HG03469 (cell line): ENCODE measurements around the gene CD53.
"Not testable (repeated sequence)": the region's sequence is repeated elsewhere in the genome, so short reads cannot be mapped to it uniquely, and the experiment has no call there.

Source experiments
- ATAC-seq: cut with Tn5 transposase; IDR thresholded peaks from one replicate; pipeline ENCODE4 v1.9.1; 2021; ENCODE audit warnings: mild to moderate bottlenecking, moderate library complexity, moderate number of reproducible peaks; ENCODE audit not compliant: unreplicated experiment

CD53 gene, protein sequence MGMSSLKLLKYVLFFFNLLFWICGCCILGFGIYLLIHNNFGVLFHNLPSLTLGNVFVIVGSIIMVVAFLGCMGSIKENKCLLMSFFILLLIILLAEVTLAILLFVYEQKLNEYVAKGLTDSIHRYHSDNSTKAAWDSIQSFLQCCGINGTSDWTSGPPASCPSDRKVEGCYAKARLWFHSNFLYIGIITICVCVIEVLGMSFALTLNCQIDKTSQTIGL

DNA sequence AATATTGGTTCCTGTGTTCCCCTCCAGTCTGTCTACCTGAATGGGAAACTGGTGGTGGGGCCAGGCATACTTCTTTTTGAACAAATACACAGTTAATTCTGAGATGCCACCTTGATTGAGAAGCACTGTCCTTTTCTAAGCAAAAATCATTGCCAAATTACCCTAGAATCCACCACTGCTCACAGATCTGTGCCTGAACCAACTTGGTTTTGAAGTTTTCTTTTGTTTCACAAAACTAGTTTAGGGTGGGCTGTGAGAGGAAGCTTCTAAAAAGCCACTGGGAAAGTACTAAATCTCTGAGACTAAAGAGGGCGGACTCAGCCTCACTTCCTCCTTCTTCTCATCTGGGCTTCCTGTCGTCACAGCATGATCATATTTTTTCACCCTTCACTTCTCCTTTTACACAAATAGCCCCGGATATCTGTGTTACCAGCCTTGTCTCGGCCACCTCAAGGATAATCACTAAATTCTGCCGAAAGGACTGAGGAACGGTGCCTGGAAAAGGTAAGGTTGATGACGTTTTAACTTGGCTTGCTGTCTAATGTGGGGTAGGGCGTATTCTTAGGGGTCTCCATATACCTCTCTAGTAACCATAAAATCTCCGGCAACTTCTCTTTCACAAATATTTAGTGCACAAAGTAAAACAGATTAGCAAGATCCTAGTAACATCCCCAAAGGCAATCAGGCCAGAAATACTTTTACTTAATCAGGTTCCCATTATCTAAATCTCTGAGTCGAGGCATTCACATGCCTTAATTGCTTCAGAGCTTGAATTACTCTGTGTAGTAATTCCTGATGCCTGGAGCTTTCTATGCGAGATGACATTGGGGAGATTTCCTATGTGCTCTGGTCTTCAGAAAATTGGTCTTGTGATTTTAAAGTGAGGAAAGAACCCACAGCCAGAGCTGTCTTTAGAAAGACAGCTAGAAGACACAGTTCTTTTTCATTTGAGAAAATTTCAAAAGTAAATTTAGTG lies at the start of gene CD53:
CD53 (plus strand) TSS at position 404 of the 976 bp plus-strand sequence. CDS start 18,261 bp downstream, outside the sequence.
- ATAC-seq: no peak

DNA sequence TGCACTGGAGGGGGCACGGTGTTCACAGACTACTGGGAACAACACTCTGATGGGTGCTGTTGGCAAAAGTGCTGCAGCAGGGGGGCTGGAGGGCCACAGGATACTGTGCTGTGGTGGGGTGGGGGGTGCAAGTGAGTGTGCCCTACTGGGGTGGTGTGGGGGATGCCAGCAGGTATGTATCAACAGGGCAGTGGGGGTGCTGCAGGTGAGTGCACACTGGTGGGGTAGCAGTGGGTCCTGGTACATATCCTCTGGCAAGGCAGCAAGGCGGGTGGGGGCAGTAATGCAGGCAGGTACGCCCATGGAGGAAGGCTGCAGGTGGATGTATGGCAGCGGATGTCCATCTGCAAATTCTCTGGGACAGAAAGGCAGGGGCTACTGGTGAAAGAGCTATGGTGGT lies 48.8 kb upstream of the CD53 start:
- no peak for ATAC-seq

DNA sequence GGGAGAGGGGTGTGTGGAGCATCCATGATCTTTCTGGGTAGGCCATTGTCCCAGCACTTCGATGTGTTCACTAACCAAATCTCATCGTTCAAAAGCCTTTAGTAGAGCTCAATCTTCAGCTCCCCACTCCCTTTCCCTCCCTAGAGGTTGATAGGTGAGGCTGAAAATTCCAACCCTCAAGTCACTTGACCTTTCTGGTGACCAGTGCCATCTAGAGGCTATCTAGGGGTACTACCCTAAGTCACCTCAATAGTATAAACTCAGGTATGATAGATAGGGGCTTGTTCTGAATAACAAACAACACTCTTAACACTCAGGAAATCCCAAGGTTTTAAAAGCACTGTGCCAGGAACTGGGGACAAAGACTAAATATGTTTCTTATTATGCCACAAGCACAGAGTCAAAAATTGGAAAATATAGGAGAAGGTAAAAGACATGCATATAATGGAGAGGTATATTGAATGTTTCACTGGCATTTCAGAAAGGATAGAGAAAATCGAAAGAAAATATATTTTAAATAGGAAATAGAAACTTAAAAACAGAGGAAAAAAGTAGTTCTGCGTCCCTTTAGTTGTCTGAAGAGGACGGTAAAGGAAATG lies 42.9 kb upstream of the CD53 start:
- ATAC-seq: no peak

DNA sequence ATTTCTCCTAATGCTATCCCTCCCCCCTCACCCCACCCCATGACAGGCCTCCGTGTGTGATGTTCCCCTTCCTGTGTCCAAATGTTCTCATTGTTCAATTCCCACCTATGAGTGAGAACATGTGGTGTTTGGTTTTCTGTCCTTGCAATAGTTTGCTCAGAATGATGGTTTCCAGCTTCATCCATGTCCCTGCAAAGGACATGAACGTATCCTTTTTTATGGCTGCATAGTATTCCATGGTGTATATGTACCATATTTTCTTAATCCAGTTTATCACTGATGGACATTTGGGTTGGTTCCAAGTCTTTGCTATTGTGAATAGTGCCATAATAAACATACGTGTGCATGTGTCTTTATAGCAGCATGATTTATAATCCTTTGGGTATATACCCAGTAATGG lies 39.2 kb upstream of the CD53 start:
- ATAC-seq: not testable (repeated sequence)

DNA sequence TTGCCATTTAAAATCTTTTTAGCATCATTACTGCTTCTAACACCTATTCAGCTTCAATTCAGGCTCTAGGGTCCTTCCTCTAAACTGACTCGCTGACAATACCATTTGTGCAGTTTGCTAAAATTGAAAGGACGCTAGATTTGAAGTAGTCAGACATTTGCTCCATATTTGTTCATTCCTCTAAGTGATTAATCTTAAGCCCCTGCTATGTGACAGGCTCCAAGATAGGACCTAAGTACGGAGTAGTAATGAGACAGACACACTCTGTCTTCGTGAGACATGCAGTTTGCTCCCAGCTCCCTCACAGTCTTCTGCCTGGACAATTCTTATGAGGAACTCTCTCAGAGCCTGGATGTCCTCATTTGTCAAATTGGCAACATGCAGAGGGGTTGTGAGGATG lies 26.1 kb upstream of the CD53 start:
- no peak for ATAC-seq

DNA sequence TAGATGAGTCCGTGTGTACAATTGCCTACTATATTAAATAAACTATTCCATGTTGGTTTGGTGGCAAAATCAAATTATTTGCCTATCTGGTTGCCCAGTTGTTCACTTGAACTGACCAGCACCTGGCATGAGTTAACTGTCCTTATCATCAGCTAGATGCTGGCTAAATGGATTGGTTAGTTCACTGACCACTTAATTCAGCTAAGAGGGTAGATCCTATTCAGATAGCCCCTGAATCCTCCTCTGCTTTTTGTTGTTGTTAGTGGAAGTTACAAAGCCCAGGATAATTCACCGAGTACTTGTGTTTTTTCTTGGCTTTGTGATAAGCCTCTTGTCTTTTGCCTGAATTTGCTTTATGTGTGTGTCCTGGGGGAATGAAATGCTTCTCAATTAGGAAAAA lies 22.8 kb upstream of the CD53 start:
- ATAC-seq: no peak

DNA sequence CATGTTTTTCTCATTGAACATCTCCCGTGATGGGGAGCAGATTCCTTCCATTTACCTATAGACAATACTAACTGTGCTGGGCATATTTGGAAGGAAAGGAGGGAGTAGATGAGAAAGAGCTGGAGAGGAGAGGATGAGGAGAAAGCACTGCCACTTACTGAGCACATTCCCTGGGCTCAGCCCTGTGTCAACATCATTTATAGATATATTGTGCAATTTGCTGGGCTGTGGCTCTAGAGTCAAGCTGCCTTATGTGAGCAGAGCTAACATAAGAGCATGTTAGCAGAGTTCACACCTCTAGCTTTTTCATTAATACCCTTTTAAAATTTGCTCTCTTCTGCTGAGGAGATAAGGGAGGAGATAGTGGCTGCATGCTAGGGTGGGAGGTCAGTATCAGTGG lies 22.3 kb upstream of the CD53 start:
- no peak for ATAC-seq

DNA sequence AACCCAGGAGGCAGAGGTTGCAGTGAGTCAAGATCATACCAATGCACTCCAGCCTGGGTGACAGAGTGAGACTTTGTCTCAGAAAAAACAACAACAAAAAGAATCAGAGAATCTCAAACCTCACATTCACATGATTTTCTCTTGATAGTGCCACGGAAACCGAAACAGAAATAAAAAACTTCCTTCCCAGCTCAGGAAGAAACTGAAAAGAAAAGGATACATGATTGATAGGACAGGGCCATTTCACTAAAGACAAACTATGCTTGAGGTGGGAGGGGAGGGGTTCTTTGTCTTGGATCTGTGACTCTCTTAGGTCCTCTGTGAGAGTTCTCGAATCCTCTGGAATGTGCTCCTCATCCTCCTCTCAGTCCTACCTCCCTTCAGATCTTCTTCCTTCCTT lies 19.8 kb upstream of the CD53 start:
- no peak for ATAC-seq

DNA sequence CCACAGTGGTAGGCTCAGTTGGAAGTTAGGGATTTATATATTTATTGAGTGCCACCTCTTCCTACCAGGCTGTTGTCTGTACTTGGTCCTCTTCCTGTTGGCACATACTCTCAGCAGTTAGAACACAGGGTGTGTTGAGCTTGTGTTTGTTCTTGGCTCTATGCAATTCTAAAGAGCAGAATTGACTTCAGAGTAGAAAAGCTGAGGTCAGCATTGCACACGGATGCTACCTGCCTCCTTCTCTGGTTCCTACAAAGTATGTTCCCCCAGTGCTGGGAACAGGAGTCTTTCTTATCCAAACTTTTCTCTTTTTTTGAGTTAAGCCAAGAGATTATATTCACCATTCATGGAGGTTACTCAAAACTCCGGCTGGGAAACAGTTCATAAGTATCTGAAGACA lies 16.5 kb upstream of the CD53 start:
- no peak for ATAC-seq

DNA sequence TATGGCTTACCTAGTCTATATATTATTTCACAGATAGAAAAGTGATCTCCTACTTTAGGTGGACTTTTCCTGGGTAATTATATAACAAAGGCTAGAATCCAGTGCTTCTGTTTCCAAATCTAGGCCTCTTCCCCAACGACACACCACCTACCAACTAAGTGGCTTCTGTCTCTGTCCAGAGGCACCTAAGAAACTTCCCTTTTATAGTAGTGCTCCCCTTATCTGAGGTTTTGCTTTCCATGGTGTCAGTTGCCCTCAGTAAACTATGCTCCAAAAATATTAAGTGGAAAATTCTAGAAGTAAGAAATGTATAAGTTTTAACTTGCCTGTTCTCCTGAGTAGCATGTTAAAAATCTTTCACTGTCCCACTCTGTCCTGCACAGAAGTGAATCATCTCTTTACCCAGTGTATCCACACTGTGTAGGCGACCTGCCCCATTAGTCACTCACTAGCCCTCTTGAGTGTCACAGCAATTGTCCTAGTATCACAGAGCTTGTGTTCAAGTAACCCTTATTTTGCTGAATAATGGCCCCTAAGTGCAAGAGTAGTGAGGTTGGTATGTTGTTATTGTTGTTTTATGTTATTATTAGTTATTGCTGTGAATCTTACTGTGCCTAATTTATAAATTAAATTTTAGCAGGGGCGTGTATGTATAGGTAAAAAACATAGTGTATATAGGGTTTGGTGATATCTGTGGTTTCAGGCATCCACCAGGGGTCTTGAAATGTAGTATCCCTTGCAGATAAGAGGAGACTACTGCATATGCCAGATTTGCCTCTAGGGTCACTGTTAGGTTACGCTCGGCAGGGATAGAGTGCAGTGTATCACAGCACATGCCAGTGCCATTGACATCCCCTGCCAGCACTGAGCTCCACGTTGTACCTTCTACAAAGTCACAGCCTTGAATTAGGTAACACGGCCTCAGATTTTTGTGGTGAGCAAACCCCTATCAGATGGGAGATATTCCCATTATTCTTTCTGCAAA lies 14.7 kb upstream of the CD53 start:
- no peak for ATAC-seq

DNA sequence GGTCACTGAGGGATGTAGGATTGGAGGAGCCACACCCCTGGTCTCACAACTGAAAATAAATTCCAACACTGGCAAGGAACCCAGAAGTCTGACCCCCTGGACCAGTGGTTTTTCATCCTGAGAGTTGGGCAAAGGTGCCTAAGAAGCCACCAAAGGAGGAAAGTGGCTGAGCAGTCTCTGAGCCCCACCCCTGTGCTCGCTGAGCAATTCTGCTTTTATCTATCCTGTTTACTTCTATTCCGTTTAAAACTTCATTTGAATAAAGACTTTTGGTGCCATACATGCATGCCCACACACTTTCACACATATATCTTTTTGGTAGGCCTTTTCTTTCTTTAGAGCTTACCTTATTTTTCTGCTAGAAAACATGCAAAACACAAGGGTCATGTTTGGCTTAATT lies 13.9 kb upstream of the CD53 start:
- no peak for ATAC-seq

DNA sequence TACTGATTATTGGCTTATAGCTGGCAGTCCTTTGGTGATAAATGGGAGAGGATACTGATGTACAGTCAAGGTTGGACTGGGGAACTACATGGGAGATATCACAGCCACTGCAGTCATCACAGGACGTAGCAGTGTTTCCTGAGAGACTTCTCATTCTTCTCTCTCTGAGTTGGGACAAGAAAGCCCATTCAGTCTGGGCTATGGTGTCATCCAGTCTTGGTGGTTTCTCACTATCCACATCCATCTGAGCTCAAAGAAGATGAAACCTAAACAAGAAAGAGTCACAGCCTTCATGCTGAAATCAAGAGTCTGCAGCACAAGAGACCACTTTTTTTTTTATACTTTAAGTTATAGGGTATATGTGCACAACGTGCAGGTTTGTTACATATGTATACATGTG lies 12.8 kb upstream of the CD53 start:
- ATAC-seq: no peak

DNA sequence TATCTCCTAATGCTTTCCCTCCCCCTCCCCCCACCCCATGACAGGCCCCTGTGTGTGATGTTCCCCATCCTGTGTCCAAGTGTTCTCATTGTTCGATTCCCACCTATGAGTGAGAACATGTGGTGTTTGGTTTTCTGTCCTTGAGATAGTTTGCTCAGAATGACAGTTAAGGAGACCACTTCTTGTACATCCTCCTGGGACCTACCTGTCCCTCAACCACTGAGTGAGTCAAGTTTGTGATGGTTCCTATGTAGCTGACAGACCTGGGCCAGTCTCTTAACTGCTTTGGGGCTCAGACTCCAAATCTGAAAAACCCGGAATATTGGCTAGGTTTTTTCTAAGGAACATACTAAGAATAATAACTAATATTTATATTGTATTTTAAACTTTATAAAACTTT lies 12.3 kb upstream of the CD53 start:
- not testable (repeated sequence) for ATAC-seq

DNA sequence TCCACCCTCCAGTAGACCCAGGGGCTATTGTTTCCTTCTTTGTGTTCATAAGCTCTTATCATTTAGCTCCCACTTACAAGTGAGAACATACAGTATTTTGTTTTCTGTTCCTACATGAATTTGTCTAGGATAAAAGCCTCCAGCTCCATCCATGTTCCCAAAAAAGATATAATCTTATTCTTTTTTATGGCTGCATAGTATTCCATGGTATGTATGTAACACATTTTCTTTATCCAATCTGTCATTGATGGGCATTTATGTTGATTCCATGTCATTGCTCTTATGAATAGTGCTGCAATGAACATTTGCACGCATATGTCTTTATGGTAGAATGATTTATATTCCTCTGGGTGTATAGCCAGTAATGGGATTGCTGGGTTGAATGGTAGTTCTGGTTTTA lies 11.0 kb upstream of the CD53 start:
- not testable (repeated sequence) for ATAC-seq

DNA sequence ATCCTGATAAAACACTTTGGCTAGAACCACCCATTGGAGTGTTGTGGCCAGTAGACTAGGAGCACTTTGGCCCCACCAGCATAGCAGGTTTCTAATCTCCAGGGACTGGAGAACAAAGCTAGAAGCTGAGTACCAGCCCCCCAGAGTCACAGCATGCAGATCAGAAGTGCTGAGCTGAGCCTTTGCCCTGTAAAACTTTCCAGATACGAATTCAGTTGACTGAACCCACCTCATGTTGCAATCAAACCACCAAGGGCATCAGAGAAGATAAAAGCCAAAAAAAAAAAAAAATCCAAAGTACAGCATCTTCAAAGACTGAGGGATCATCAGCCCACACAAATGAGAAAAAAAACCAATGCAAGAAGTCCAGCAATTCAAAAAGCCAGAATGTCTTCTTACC lies 8.7 kb upstream of the CD53 start:
- no peak for ATAC-seq

DNA sequence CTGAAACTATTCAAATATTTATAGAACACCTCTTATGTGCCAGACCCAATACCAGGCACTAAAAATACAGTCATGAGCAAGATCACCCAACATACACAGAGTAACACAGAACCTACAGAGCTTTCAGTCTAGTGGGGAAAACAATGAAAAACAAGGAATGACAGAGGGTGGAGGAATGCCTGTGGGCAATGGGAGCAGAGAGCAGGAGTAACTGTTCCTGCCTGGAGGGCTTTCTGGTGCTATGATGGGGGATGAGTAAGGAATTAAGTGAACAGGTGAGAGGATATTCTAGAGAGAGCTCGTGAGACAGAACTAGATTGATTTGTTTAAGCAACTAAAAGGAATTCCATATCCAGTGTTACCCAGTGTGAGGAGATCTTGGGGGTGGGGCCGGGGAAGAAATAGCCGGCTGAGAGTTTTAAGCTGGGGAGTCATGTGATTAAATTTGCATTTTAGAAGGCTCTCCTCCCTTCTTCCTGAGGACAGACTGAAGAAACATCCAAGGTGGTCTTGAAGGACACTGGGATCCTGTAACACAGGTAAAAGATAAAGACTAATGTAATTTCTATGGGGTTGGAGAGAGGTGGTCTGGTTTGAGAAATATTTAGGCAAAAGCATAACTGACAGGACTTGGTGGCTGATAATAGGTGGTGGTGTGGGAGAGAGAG lies 2.1 kb upstream of the CD53 start:
- ATAC-seq: no peak

DNA sequence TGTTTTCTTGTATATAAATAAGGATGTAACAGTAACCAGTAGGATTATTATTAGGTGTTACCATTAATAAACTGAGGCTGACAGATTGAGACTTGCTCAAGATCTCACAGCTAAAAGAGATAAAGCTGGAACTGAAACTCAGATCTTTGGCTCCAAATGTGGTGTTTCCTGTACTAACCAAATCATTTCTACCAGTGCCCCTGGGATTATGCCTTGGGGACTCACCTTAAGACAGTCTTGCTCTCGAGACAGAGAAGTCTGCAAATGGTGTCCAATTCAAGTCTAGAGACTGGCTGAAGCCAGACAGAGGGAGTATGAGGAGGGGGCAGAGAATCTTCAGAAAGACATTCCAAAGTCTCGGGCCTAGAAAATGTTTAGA lies 593 bp upstream of the CD53 start:
- peak; percentile 30 for ATAC-seq

DNA sequence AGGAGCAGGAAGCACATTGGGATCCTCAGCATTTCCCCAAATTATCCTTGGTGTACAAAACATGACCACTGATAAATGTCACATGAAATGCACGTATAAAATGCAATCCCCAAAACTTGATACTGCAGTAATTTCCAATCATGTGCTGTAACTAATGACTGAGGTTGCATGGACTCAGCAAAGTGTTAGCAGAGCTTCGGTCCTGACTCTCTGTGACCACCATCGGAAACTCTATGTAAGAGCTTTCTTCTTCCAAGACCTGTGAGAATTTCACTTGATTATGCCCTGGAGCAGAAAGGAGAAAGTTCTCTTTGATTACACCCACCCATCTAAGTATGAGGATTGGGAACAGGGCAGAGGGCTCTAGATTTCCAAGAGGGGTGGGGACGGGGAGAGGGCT lies 908 bp downstream of the CD53 start:
- no peak for ATAC-seq

DNA sequence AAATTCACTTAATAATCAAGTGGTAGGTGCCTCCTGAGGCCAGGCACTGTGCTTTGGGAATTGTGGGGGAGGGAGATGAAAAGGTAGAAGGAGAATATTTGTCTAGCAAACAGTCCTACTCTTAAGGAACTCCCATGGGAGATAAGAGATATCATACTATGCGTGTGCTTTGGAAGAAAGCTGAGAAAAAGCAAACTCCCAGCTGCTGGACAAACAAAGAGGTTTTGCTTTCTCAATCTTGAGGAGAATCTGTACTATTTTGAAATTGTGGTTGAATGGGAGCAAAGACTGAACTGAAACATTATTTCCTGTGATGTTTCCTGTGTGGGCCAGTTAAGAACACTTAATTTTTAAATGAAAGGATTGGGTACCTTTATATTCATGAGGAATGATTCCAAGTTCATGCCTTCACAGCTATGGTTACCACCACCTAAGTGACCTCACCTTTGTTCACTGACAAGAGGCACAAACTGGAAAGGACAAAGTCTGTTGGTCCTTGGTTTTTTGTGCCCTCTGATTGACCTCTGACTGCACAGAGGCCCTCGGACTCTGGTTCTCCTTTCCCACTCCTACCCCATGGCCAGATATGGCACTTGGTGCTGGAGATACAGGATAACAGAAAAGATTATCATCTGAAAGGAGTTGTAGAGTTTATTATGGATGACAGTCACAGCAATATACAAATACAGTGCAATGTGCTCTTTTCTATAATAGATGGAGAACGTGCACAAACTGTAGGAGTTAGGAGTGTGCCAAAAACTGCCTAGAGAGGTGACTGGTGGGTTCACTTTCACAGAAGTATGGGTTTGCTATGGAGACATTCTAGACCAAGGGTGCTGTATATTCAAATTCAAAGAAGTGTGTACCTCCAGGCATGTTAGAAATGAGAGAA lies 1.6 kb downstream of the CD53 start:
- ATAC-seq: no peak
